Activated CD8-positive, alpha-beta T cell treated with anti-CD3 and anti-CD28 coated beads, Interleukin-2, amount 10 ng/mL, durations not matched to agents 7 days and 5 days (primary cell): ENCODE results near the gene GNG13. TPM values are rescaled to one million over a fixed set of nuclear protein-coding genes. Genes with fewer than 3 reads are reported as not detected.

ENCODE experiments used
- ATAC-seq: fragments of 150-1000 bp; cut with Tn5 transposase; one replicate; pipeline ENCODE4 v1.10.0; 2021; ENCODE audit warnings: moderate library complexity
- CTCF ChIA-PET: fragments of 350-600 bp; sonication (Branson Sonifier 250); formaldehyde crosslinking; loops from one replicate; lab custom pipeline; 2021; ENCODE audit warnings: antibody characterized with exemption; lab: Charles Lee
- POLR2A ChIA-PET: fragments of 350-600 bp; sonication (Branson Sonifier 250); formaldehyde crosslinking; loops from one replicate; lab custom pipeline; 2021; ENCODE audit warnings: antibody characterized with exemption; lab: Charles Lee
- DNase-seq: peaks from one replicate; pipeline ENCODE4 v3.0.0-alpha.2; 2020
- H3K27ac Mint-ChIP-seq: one replicate; pipeline ENCODE4 v1.8.0; 2021; ENCODE audit warnings: mild to moderate bottlenecking, mixed read lengths
- H3K27me3 Mint-ChIP-seq: one replicate; pipeline ENCODE4 v1.8.0; 2021; ENCODE audit warnings: low read depth, mixed read lengths
- H3K36me3 Mint-ChIP-seq: one replicate; pipeline ENCODE4 v1.8.0; 2021; ENCODE audit warnings: low read depth, mixed read lengths
- H3K4me1 Mint-ChIP-seq: one replicate; pipeline ENCODE4 v1.8.0; 2021; ENCODE audit warnings: low read depth, mixed read lengths
- H3K4me3 Mint-ChIP-seq: one replicate; pipeline ENCODE4 v1.8.0; 2021; ENCODE audit warnings: mild to moderate bottlenecking, mixed read lengths
- H3K9me3 Mint-ChIP-seq: one replicate; pipeline ENCODE4 v1.8.0; 2022; ENCODE audit warnings: mixed read lengths; ENCODE audit not compliant: insufficient read depth
- total RNA-seq, 2 experiments: library from RNA; stranded (reverse); gene quantifications; one replicate each; pipeline ENCODE4 v1.2.3, GENCODE V29; 2021

GNG13 gene
- total RNA-seq, 2 experiments from 2014 or later = not detected

DNA sequence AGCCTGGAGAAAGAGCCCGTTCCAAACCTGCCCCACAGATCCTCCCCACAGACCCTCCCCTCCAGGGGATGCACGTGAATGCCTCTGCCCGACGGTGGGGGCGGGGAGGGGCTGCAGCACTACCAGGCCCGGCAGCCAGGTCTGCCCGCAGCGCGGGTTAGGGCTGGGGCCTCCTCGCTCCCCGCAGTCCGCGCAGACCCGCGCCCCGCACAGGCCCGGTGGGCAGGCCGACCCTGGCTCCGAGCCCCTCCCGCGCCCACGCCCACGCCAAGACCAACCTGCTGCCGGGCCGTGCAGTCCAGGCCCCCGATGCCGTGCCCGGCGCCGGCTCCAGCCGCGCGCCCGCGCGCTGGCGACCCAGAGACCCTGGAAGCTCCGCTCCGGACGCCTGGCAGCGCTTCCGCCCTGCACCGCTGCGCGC, 12.5 kb downstream of the GNG13 start, which contains the start of gene RPUSD1:
RPUSD1 (minus strand) TSS at position 404 of the 421 bp plus-strand sequence. CDS start 644 bp downstream, outside the sequence.
- Mint-ChIP-seq H3K4me3 (peak within 1 kb of the TSS; percentile 90), H3K4me1 (peaks cover 23% of the 10 kb centered on the region), H3K27ac (peak within 1 kb of the TSS; percentile 85), H3K27me3 (no peaks in the 10 kb centered on the region), H3K9me3 (no peaks in the 10 kb centered on the region), H3K36me3 (peaks cover 17% of the 10 kb centered on the region)
- CTCF ChIA-PET = interaction anchor here (0.7 to 7.0 kb wide), 3 partner anchors 60 to 77 kb away, joined by 3 to 51 read pairs (median 3); no protein-coding TSS in a partner anchor
- no peak for ATAC-seq
- POLR2A ChIA-PET = no interaction called here
- no peak for DNase-seq

DNA sequence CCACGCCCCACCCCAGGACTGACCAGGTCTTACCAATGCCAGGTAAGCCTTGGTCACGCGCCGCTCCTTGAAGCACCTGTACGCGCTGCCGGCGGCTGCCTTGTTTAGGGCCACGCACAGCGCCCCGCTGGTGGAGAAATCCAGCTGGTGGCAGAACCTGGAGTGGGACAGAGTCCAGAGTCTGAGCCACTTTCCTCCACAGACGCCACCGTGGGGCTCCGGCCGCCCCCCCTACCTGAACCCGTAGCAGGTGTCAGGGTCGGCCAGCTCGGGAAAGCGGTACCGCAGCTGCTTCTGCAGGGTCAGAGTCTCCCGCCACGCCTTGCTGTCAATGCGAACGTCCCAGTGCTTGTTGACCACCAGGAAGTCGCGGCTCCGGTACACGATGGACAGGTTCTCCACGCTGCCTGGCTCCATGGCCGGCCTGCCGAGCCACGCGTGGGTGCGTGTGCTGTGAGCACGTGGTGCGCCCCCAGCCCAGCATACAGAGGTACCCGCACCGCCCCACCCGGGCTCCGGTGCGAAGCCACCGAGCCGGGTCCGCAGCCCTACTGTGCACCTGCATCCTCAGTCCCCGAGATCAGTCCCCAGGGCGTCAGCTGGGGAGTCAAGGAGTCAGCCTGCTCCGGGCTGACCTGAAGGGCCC, 13.1 kb downstream of the GNG13 start:
- H3K27me3 Mint-ChIP-seq = no peaks in the 10 kb centered on the region
- peaks cover 17% of the 10 kb centered on the region for H3K36me3 Mint-ChIP-seq
- peak overlapping the region; percentile 85 for H3K27ac Mint-ChIP-seq
- ATAC-seq (no peak), DNase-seq (no peak)
- ChIA-PET POLR2A (no interaction called here), CTCF (interaction anchor here (0.7 to 7.0 kb wide), 2 partner anchors 59 to 76 kb away, joined by 3 to 51 read pairs; no protein-coding TSS in a partner anchor)
- H3K4me3 Mint-ChIP-seq = peak overlapping the region; percentile 90
- peaks cover 23% of the 10 kb centered on the region for H3K4me1 Mint-ChIP-seq
- H3K9me3 Mint-ChIP-seq = no peaks in the 10 kb centered on the region

DNA sequence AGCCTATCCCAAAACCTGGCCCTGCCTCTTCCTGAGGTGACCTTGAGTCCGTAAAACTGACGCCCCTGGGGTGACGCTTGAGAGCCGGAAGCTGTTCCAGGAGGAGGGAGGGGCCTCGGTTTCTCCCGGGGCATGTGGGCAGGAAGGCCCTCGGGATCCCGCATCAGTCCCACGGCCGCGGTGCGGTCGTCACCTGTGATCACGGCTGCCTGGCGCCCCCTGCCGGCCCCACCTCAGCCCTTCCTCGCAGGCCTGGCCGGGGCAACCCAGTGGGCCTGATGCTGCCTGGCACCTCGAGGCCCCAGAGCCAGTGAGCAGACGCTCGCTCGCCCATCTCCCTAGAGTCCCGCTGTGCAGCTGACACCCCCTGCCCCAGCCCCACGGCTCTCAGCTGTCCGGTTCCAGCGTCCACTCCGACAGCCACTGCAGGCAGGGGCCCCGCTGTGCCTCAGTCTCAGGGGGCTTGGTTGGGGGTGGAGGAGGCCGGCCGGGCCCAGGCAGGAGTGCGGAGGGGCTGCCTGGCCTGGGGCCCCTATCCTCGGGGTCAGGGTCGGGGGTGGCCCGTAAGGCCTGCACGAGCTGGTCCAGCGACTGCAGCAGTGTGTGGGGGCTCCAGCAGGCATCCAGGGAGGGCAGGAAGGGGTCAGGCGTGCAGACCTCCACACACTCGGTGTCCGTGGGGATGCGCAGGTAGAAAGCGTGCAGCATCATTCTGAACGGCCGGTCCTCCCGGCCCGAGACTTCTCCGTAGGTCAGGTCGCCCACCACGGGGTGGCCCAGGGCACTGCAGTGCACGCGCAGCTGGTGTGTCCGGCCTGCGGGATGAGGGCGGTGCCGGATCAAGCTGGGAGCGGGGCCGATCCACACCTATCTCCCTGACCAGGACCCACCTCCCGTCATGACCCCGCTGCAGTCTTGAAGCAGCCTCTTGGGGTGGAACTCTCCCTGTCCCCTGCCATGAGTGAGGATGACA, 14.7 kb downstream of the GNG13 start:
- peak; percentile 77 for DNase-seq
- H3K4me3 Mint-ChIP-seq = peak overlapping the region; percentile 58
- H3K27ac Mint-ChIP-seq = no peak overlapping the region
- CTCF ChIA-PET = interaction anchor here (0.7 to 7.0 kb wide), 10 partner anchors 9 to 104 kb away, joined by 3 to 51 read pairs (median 4); partner anchors contain the start of genes ANTKMT, CIAO3, GNG13 and METRN
- POLR2A ChIA-PET = interaction anchor here (1.2 to 1.6 kb wide), 4 partner anchors 9 to 62 kb away, joined by 3 to 4 read pairs (median 3); partner anchors contain the start of gene GNG13
- H3K4me1 Mint-ChIP-seq = peaks cover 21% of the 10 kb centered on the region
- peak; percentile 17 for ATAC-seq
- H3K9me3 Mint-ChIP-seq = no peaks in the 10 kb centered on the region
- H3K36me3 Mint-ChIP-seq = peaks cover 4% of the 10 kb centered on the region
- H3K27me3 Mint-ChIP-seq = no peaks in the 10 kb centered on the region

DNA sequence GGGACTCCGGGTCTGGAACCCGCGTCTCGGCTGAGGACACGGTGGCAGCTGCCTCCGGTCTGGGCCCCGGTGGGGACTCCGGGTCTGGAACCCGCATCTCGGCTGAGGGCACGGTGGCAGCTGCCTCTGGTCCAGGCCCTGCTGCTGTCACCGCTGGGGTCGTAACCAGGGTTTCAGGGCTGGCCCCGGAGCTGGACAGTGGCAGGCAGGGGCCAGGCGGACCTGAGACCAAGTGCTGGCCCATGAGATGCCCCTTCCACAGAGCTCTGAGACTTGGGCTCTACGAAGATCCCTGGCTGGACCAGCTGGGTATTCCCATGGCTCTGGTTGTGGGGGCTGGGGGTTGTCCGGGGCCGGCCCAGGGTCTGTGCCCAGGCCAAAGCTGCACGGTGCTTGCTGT, 16.1 kb downstream of the GNG13 start:
- CTCF ChIA-PET = interaction anchor here (0.9 to 7.0 kb wide), 9 partner anchors 8 to 103 kb away, joined by 3 to 51 read pairs (median 4); partner anchors contain the start of gene CIAO3
- H3K9me3 Mint-ChIP-seq = no peaks in the 10 kb centered on the region
- H3K36me3 Mint-ChIP-seq = peaks cover 4% of the 10 kb centered on the region
- no peaks in the 10 kb centered on the region for H3K27me3 Mint-ChIP-seq
- no peak for ATAC-seq
- no peak overlapping the region for H3K4me3 Mint-ChIP-seq
- POLR2A ChIA-PET = interaction anchor here (1.2 to 1.6 kb wide), 2 partner anchors 17 to 60 kb away, joined by 3 to 4 read pairs; partner anchors contain the start of gene GNG13
- H3K27ac Mint-ChIP-seq = no peak overlapping the region
- DNase-seq = no peak
- peaks cover 14% of the 10 kb centered on the region for H3K4me1 Mint-ChIP-seq

DNA sequence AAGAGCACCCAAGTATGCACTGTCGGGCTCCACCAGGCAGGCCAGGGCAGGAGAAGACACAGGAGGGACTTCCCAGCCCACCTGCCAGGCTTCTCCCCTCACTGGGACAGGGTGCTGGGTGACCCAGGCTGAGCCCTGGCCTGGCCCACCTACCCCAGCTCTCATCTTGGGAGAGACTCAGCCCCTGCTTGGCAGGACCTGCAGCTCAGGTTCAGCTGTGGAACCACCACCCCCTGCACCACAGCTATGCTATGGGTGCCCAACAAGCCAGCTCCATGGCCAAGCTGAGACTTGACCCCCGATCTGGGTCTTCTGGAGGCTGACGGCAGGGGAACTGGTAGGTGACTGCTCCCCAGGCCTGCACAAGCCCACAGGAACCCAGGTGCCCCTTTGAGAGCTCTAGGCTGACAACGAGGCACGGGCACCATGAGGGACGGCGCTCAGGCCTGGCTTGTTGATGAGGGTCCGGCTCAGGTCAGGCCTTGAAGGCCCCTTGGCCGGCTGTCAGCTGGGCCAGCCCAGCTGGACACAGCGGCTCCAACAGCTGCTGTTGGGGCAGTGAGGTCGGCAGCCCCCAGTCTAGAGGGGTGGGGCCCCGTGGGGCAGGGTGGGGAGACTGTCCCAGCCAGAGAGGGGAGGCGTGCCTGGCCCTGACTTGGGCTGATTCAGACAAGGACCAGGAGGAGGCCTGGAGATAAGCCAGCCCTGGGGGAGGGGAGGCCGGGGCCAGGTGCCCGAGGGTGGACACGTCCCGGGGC, 17.0 kb downstream of the GNG13 start:
- H3K9me3 Mint-ChIP-seq = no peaks in the 10 kb centered on the region
- H3K4me1 Mint-ChIP-seq = peaks cover 14% of the 10 kb centered on the region
- H3K36me3 Mint-ChIP-seq = peaks cover 4% of the 10 kb centered on the region
- H3K27ac Mint-ChIP-seq = no peak overlapping the region
- CTCF ChIA-PET = interaction anchor here (7.0 kb wide), 1 partner anchor 72 kb away, joined by 51 read pairs; no protein-coding TSS in a partner anchor
- H3K27me3 Mint-ChIP-seq = no peaks in the 10 kb centered on the region
- DNase-seq = no peak
- no peak for ATAC-seq
- POLR2A ChIA-PET = no interaction called here
- no peak overlapping the region for H3K4me3 Mint-ChIP-seq

DNA sequence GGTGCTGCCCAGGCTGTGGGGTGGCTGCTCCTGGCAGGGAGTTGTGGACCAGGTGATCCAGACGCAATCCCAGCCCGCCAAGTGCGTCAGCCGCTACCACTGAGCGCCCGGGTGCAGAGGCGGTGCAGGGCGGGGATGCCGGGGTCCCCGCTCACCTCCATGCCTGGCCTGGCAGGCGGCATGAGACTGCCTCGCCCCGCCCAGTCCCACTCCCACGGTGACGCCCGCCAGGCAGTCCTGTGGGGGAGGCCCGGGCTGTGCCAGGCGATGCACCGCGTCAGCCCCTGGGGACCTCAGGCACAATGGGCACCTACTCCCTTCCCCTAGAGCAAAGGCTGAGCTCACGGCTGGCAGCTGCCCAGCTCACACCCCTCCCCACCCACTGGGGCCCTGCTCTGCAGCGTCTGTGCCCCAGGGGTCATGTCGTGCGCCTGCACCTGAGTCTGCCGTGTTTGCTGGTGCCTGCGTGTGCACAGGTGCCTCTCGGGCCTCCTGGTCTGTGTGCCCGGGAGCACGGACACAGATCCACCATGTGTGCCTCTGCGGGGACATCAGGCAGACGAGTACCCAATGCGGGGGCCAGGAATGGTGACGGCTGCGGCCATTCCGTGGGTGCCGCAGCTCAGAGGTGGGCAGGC, 17.6 kb downstream of the GNG13 start:
- CTCF ChIA-PET = interaction anchor here (7.0 kb wide), 1 partner anchor 72 kb away, joined by 51 read pairs; no protein-coding TSS in a partner anchor
- peaks cover 14% of the 10 kb centered on the region for H3K4me1 Mint-ChIP-seq
- H3K27ac Mint-ChIP-seq = no peak overlapping the region
- no peak for DNase-seq
- no peaks in the 10 kb centered on the region for H3K9me3 Mint-ChIP-seq
- no peak overlapping the region for H3K4me3 Mint-ChIP-seq
- H3K27me3 Mint-ChIP-seq = no peaks in the 10 kb centered on the region
- ATAC-seq = no peak
- POLR2A ChIA-PET = no interaction called here
- peaks cover 4% of the 10 kb centered on the region for H3K36me3 Mint-ChIP-seq

DNA sequence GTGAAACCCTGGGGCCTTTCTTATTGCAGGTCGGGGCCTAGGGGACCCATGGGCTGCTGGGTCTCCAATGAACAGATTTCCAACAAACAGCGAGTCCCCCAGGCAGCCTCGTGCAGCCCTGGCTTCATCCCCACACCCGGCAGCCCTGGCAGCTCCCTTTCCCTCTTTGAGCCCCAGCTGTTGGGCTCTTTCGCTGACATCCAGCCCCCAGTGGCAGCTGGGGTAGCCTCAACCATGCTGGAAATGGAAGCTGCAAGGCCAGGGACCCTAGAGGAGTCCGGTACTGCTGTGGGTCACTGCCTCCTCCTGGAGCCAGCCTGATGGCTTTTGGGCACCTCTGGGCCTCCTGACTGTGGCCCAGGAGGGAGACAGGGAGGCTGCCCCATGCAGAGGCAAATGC, 18.3 kb downstream of the GNG13 start:
- H3K27ac Mint-ChIP-seq = no peak overlapping the region
- DNase-seq = no peak
- ChIA-PET POLR2A (no interaction called here), CTCF (interaction anchor here (7.0 kb wide), 1 partner anchor 71 kb away, joined by 51 read pairs; no protein-coding TSS in a partner anchor)
- no peak overlapping the region for H3K4me3 Mint-ChIP-seq
- peaks cover 11% of the 10 kb centered on the region for H3K4me1 Mint-ChIP-seq
- no peak for ATAC-seq
- H3K9me3 Mint-ChIP-seq = no peaks in the 10 kb centered on the region
- H3K36me3 Mint-ChIP-seq = peaks cover 4% of the 10 kb centered on the region
- H3K27me3 Mint-ChIP-seq = no peaks in the 10 kb centered on the region

DNA sequence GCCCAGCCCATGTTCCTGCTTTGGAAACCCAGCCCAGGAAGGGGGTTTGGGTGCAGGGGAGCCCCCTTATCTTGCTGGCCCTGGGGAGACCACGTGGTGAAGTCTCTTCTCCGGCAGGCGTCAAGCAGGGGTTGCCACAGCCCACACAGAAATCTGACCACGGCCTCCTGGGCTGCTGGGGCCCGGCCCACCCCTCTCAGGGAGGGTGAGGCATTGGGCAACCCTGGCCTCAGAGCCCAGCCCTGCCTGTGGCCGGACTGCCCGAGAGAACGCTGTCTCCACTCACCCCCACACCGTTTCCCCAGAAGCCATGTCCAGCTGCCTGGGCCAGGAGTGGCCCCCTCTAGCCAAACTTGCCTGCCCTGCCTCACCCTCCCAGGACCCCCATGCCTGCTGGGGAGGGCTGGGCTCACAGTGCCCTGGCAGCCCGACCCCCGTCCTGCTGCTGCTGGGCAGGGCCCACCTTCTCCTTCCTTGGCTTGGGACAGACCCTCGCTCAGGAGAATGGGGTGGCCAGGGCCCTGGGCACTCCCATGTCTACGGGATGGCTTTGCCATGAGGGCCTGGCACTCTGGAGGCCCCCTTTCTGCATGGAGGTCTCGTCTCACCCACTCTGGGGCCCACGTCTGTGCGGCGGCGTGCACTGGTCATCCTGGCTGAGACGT, 19.1 kb downstream of the GNG13 start:
- no peak for DNase-seq

DNA sequence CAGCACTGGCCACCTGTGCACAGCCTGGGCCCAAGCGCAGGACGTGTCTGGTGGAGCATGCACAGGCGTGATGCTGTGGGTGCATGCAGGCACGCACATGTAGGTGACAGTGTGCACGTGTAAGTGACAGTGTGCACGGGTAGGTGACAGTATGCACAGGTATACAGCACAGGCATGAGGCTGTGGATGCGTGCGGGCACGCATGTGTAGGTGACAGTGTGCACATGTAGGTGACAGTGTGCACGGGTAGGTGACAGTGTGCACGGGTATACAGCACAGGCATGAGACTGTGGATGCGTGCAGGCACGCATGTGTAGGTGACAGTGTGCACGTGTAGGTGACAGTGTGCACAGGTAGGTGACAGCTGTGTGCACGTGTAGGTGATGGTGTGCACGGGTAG, 20.2 kb downstream of the GNG13 start:
- ChIA-PET CTCF (interaction anchor here (1.2 kb wide), 1 partner anchor 68 kb away, joined by 6 read pairs; no protein-coding TSS in a partner anchor), POLR2A (no interaction called here)
- Mint-ChIP-seq H3K27ac (no peak overlapping the region), H3K9me3 (no peaks in the 10 kb centered on the region), H3K27me3 (no peaks in the 10 kb centered on the region), H3K4me1 (peaks cover 4% of the 10 kb centered on the region), H3K4me3 (no peak overlapping the region), H3K36me3 (peaks cover 3% of the 10 kb centered on the region)
- no peak for ATAC-seq
- DNase-seq = no peak

More for the DNA sequence above, 19.1 kb downstream of the GNG13 start:
- no peaks in the 10 kb centered on the region for H3K9me3 Mint-ChIP-seq
- ChIA-PET POLR2A (no interaction called here), CTCF (interaction anchor here (1.2 kb wide), 1 partner anchor 69 kb away, joined by 6 read pairs; no protein-coding TSS in a partner anchor)
- ATAC-seq = no peak
- H3K4me3 Mint-ChIP-seq = no peak overlapping the region
- peaks cover 6% of the 10 kb centered on the region for H3K4me1 Mint-ChIP-seq
- H3K27ac Mint-ChIP-seq = no peak overlapping the region
- H3K27me3 Mint-ChIP-seq = no peaks in the 10 kb centered on the region
- peaks cover 4% of the 10 kb centered on the region for H3K36me3 Mint-ChIP-seq

DNA sequence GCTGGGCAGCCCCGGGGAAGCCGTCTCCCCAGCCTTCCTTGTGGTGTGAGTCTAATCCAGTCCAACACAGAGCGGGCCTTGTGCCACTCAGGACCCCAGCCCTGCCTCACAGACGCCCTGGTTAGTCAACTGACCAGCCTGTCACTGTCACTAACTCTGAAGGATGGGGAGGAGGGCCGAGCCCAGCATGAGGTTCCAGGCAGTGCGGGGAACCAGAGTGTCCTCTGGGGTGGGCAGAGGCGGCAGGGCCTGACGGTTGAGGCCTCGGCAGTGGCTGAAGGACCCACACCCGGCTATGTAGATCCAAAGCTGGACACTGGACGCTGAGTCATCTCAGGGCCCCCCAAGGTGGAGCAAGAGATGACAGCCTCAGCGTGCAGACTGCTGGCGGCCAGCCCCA, 21.0 kb downstream of the GNG13 start:
- Mint-ChIP-seq H3K4me1 (no peaks in the 10 kb centered on the region), H3K27ac (no peak overlapping the region), H3K4me3 (no peak overlapping the region), H3K9me3 (no peaks in the 10 kb centered on the region), H3K36me3 (no peaks in the 10 kb centered on the region), H3K27me3 (no peaks in the 10 kb centered on the region)
- POLR2A ChIA-PET = no interaction called here
- DNase-seq (no peak), ATAC-seq (no peak)
- CTCF ChIA-PET = no interaction called here
